ENCODE results near the gene TOX4.

DNA sequence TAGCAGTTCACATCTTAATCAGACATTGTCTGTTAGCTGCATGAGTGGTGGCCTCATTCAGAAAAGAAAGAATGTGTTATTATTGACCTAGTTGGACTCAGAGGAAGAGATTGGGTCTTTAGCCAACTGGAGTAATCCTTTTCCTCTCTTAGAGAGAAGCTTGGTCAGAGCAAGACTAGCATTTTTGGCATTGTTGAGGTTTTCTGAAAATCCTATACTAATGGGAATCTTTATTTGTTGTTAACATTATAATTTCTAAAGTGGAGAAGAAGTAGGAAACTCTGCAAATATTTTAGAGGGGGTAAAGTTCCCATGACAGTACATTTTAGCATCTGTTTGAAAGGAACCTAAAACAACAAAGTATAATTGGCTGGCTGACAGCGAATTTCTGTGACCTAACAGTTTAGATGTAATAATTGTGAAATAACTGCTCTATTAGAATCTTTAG lies 9.7 kb downstream of the TOX4 start:
- TF ChIP-seq CTCF (IDR thresholded peaks at IDR 0.05) (no peak), POLR2A (IDR thresholded peaks at IDR 0.05) (no peak)
